CD4-positive, alpha-beta T cell treated with Interleukin-10 for 1 hour (primary cell): ENCODE measurements around the gene ZDHHC5.
A peak's percentile ranks its signal among the peaks of the same experiment; 100 is the strongest.

Experiments used
- DNase-seq: peaks from one replicate; pipeline ENCODE4 v3.0.0-alpha.2; 2020

ZDHHC5 gene

DNA sequence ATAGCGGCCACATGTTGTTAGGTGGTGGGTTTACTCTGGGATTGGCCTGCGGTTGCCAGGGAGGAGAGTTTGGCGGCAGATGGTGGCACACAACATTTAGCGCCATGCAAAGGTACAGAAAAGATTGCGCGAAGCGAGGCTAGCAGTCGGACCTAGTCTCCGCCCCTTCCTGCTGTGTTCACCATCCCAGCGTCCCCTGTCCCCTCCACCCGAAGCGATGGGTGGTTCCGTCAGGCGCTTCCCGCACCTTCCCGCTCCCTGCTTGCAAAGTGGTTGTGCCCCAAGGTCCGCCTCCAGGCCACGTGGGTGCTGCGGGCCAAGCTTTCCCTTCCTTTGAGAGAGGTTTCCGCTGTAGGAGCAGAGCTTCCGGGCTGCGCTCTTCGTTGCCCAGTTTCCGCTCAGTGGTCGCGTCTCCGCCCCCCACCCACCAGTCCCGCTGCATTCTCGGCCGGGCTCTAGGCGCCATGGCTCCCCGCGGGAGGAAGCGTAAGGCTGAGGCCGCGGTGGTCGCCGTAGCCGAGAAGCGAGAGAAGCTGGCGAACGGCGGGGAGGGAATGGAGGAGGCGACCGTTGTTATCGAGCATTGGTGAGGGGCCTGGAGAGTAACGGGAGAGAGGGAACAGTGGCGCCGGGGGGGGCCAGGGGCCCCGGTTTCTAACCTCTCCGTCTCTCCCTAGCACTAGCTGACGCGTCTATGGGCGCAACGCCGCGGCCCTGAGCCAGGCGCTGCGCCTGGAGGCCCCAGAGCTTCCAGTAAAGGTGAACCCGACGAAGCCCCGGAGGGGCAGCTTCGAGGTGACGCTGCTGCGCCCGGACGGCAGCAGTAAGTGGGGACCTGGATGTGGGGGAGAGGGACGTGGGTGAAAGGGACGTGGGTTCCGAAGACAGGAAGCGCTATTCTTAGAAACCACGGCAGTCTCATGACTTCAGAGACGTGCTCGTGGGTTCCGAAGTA, 73.5 kb downstream of the ZDHHC5 start, which contains the start of gene SELENOH:
TSS of gene SELENOH (plus strand) at position 360 of the 955 bp plus-strand sequence. CDS start at position 465, 105 bp downstream.
- DNase-seq, result peak; percentile 94

GRCh38 chr11:57742087-57742452, 74.2 kb downstream of the ZDHHC5 start:
- DNase-seq, result no peak

GRCh38 chr11:57744357-57744756, 76.4 kb downstream of the ZDHHC5 start:
- DNase-seq, result no peak

- no peak for DNase-seq
Observed at GRCh38 chr11:57745206-57745605, 77.3 kb downstream of the ZDHHC5 start.

GRCh38 chr11:57746920-57747319, 79.0 kb downstream of the ZDHHC5 start:
- no peak for DNase-seq
